WTC11 (cell line): ENCODE measurements around the gene CTSA. TPM values are rescaled to one million over a fixed set of nuclear protein-coding genes. Genes with fewer than 3 reads are reported as not detected.

Experiments
- ATAC-seq: fragments of 200-7000 bp; cut with Tn5 transposase; 2 replicates; pipeline ENCODE4 v1.10.0; 2021; ENCODE audit warnings: mild to moderate bottlenecking, moderate library complexity
- Bru-seq: library from RNA; stranded (reverse); fragments of 400-500 nt; gene quantifications from one replicate; lab custom pipeline; 2021; lab: Mats Ljungman, UMichigan
- CTCF ChIA-PET: fragments of 300-600 bp; sonication (Branson Sonifier 250); formaldehyde crosslinking; loops from one replicate; lab custom pipeline; 2021; ENCODE audit warnings: antibody characterized with exemption; lab: Charles Lee
- POLR2A ChIA-PET: fragments of 350-600 bp; sonication (Branson Sonifier 250); formaldehyde crosslinking; loops from one replicate; lab custom pipeline; 2021; ENCODE audit warnings: antibody characterized with exemption; lab: Charles Lee
- DNase-seq: peaks from one replicate; pipeline ENCODE4 v3.0.0; 2021; ENCODE audit warnings: low spot score
- H3K27ac Mint-ChIP-seq: 2 replicates; pipeline ENCODE4 v1.8.0; 2021; ENCODE audit warnings: mixed read lengths
- H3K27me3 Mint-ChIP-seq: 2 replicates; pipeline ENCODE4 v1.8.0; 2021; ENCODE audit warnings: low read depth, mild to moderate bottlenecking, moderate library complexity, mixed read lengths
- H3K36me3 Mint-ChIP-seq: 2 replicates; pipeline ENCODE4 v1.8.0; 2021; ENCODE audit warnings: mixed read lengths
- H3K4me1 Mint-ChIP-seq: 2 replicates; pipeline ENCODE4 v1.8.0; 2022; ENCODE audit warnings: mixed read lengths
- H3K4me3 Mint-ChIP-seq: 2 replicates; pipeline ENCODE4 v1.8.0; 2021; ENCODE audit warnings: mild to moderate bottlenecking, moderate library complexity, mixed read lengths
- H3K9me3 Mint-ChIP-seq: 2 replicates; pipeline ENCODE4 v1.8.0; 2021; ENCODE audit warnings: mixed read lengths
- ELF4 ChIP-seq: sonication (generic); formaldehyde crosslinking; IDR thresholded peaks from 2 replicates; pipeline ENCODE4 v1.8.1; 2022; ENCODE audit warnings: low read depth, mild to moderate bottlenecking, moderate library complexity, missing genetic modification reagents
- ETV6 ChIP-seq: sonication (generic); formaldehyde crosslinking; IDR thresholded peaks from 2 replicates; pipeline ENCODE4 v1.8.1; 2022; ENCODE audit warnings: mild to moderate bottlenecking, missing genetic modification reagents
- FOXK1 ChIP-seq: sonication (generic); formaldehyde crosslinking; IDR thresholded peaks from 2 replicates; pipeline ENCODE4 v1.8.0; 2022; ENCODE audit warnings: mild to moderate bottlenecking, moderate library complexity, missing genetic modification reagents
- FOXP1 ChIP-seq: sonication (generic); formaldehyde crosslinking; IDR thresholded peaks from 2 replicates; pipeline ENCODE4 v1.8.0; 2022; ENCODE audit warnings: missing genetic modification reagents, mild to moderate bottlenecking, moderate library complexity, borderline replicate concordance
- GABPB1 ChIP-seq: sonication (generic); formaldehyde crosslinking; IDR thresholded peaks from 2 replicates; pipeline ENCODE4 v1.8.1; 2023; ENCODE audit warnings: mild to moderate bottlenecking, missing genetic modification reagents
- GTF2I ChIP-seq: fragments of 250-450 bp; sonication (Bioruptor Pico); conservative IDR thresholded peaks from 2 replicates; pipeline ENCODE4 v1.4.0; 2021; ENCODE audit warnings: mild to moderate bottlenecking
- IRF2 ChIP-seq: sonication (generic); formaldehyde crosslinking; IDR thresholded peaks from 2 replicates; pipeline ENCODE4 v1.8.0; 2022; ENCODE audit warnings: low read depth, missing genetic modification reagents, borderline replicate concordance
- JUN ChIP-seq: sonication (generic); formaldehyde crosslinking; IDR thresholded peaks from 2 replicates; pipeline ENCODE4 v1.8.0; 2023; ENCODE audit warnings: mild to moderate bottlenecking, missing genetic modification reagents
- NR2C2 ChIP-seq: sonication (generic); formaldehyde crosslinking; IDR thresholded peaks from 2 replicates; pipeline ENCODE4 v1.8.0; 2022; ENCODE audit warnings: mild to moderate bottlenecking, missing genetic modification reagents
- PRRX2 ChIP-seq: fragments of 250-450 bp; sonication (Bioruptor Pico); IDR thresholded peaks from 2 replicates; pipeline ENCODE4 v1.8.0; 2021; ENCODE audit warnings: mild to moderate bottlenecking
- RELA ChIP-seq: sonication (generic); formaldehyde crosslinking; IDR thresholded peaks from 2 replicates; pipeline ENCODE4 v1.8.1; 2022; ENCODE audit warnings: missing genetic modification reagents, mild to moderate bottlenecking, borderline replicate concordance
- TEAD1 ChIP-seq: sonication (generic); formaldehyde crosslinking; IDR thresholded peaks from 2 replicates; pipeline ENCODE4 v1.8.0; 2022; ENCODE audit warnings: mild to moderate bottlenecking, missing genetic modification reagents
- ZBTB21 ChIP-seq: sonication (generic); formaldehyde crosslinking; IDR thresholded peaks from 2 replicates; pipeline ENCODE4 v1.8.1; 2023; ENCODE audit warnings: mild to moderate bottlenecking, missing genetic modification reagents, borderline replicate concordance
- ZNF121 ChIP-seq: sonication (generic); formaldehyde crosslinking; IDR thresholded peaks from 2 replicates; pipeline ENCODE4 v1.8.0; 2023; ENCODE audit warnings: missing genetic modification reagents
- ZNF396 ChIP-seq: fragments of 250-450 bp; sonication (Bioruptor Pico); IDR thresholded peaks from 2 replicates; pipeline ENCODE4 v1.8.0; 2021; ENCODE audit warnings: mild to moderate bottlenecking, moderate library complexity, borderline replicate concordance
- long read RNA-seq, 3 experiments: library from RNA in 1 of 3; library from capped mRNA in 1 of 3; library from polyadenylated mRNA in 1 of 3; unstranded in 2 of 3; stranded (forward) in 1 of 3; transcript quantifications; one replicate each; pipeline ENCODE4 v2.0.0, GENCODE V29; 2021
- total RNA-seq: library from RNA; stranded (reverse); gene quantifications from 3 replicates; pipeline ENCODE4 v1.2.3, GENCODE V29; 2021
- TF ChIP-seq, protein P1 (sequence below): sonication (generic); formaldehyde crosslinking; IDR thresholded peaks from 2 replicates; pipeline ENCODE4 v1.8.0; 2022; ENCODE audit warnings: mild to moderate bottlenecking, missing genetic modification reagents
- TF ChIP-seq, protein P2 (sequence below): sonication (generic); formaldehyde crosslinking; IDR thresholded peaks from 2 replicates; pipeline ENCODE4 v1.8.0; 2022; ENCODE audit warnings: mild to moderate bottlenecking, missing genetic modification reagents
- TF ChIP-seq, protein P3 (sequence below): sonication (generic); formaldehyde crosslinking; IDR thresholded peaks from 2 replicates; pipeline ENCODE4 v1.8.1; 2022; ENCODE audit warnings: low read depth, mild to moderate bottlenecking, moderate library complexity, missing genetic modification reagents, borderline replicate concordance
- TF ChIP-seq, protein P4 (sequence below): sonication (generic); formaldehyde crosslinking; IDR thresholded peaks from 2 replicates; pipeline ENCODE4 v1.8.0; 2023; ENCODE audit warnings: mild to moderate bottlenecking, missing genetic modification reagents
- TF ChIP-seq, protein P5 (sequence below): fragments of 250-450 bp; sonication (Bioruptor Pico); IDR thresholded peaks from 2 replicates; pipeline ENCODE4 v1.9.0; 2021; ENCODE audit warnings: moderate library complexity, mild to moderate bottlenecking, inconsistent platforms, borderline replicate concordance

CTSA gene
- 44.2 to 48.3 TPM (median 47.2 TPM) in 3 replicates for total RNA-seq
- Bru-seq, nascent RNA, result percentile 61 among the genes with signal in this experiment
- long read RNA-seq, experiment 1, transcript CTSA-204 (15 exons, 2,149 nt), result major isoform, 102 of 140 reads
- long read RNA-seq, experiment 1, transcript CTSA-203 (14 exons, 1,972 nt), result minor isoform, 15 of 140 reads
- long read RNA-seq, experiment 1, partial matches to known transcripts, result 8 of 140 reads
- long read RNA-seq, experiment 1, other reads (novel, unspliced or antisense), result 11 of 140 reads
- long read RNA-seq, experiment 2, transcript CTSA-203 (14 exons, 1,972 nt), result minor isoform, 11 of 44 reads
- long read RNA-seq, experiment 2, transcript CTSA-204 (15 exons, 2,149 nt), result major isoform, 12 of 44 reads
- long read RNA-seq, experiment 2, partial matches to known transcripts, result 14 of 44 reads
- long read RNA-seq, experiment 2, other reads (novel, unspliced or antisense), result 3 of 44 reads
- long read RNA-seq, experiment 3, transcript CTSA-204 (15 exons, 2,149 nt), result major isoform, 45 of 58 reads
- long read RNA-seq, experiment 3, transcript CTSA-201 (15 exons, 1,898 nt), result minor isoform, 5 of 58 reads
- long read RNA-seq, experiment 3, partial matches to known transcripts, result 2 of 58 reads
- long read RNA-seq, experiment 3, other reads (novel, unspliced or antisense), result 4 of 58 reads

DNA sequence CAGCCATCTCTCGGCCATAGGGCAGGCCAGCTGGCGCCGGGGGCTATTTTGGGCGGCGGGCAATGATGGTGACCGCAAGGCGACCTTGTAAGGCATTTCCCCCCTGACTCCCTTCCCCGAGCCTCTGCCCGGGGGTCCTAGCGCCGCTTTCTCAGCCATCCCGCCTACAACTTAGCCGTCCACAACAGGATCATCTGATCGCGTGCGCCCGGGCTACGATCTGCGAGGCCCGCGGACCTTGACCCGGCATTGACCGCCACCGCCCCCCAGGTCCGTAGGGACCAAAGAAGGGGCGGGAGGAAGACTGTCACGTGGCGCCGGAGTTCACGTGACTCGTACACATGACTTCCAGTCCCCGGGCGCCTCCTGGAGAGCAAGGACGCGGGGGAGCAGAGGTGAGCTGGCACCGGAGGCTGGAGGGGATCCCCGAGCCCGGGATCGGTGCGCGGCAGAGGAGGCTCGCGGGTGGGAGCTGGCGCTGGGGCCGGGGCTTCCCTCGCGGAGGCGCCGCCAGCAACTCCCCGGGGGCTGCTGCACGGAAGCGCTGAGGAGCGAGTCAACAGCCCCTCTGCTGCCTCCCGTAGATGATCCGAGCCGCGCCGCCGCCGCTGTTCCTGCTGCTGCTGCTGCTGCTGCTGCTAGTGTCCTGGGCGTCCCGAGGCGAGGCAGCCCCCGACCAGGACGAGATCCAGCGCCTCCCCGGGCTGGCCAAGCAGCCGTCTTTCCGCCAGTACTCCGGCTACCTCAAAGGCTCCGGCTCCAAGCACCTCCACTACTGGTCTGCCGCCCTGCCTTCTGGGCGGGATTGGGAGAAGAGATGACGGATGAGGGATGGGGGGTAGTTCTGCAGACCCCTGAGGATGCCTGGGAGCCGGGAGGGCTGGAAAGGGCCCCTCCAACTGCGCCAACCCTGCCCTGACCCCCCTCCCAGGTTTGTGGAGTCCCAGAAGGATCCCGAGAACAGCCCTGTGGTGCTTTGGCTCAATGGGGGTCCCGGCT lies at the start of gene CTSA, which contains the start of gene NEURL2:
Gene CTSA, plus strand, starts transcription at position 351 of the 999 bp plus-strand sequence. Its CDS starts 234 bp downstream, at position 585.
Gene NEURL2, minus strand, starts transcription at position 224 of the 999 bp plus-strand sequence. Its CDS starts 217 bp downstream, at position 7.
- Mint-ChIP-seq H3K9me3 (no peaks in the 10 kb centered on the region), H3K27me3 (no peaks in the 10 kb centered on the region; the same call in 1 of the 2 replicates), H3K4me1 (peaks cover 12% of the 10 kb centered on the region), H3K36me3 (peaks cover 4% of the 10 kb centered on the region), H3K4me3 (peak within 1 kb of the TSS; percentile 87), H3K27ac (peak within 1 kb of the TSS; percentile 78; the same call in 1 of the 2 replicates)
- peak; percentile 33 for ATAC-seq
- peak; percentile 91 for DNase-seq
- ChIA-PET CTCF (interaction anchor here (1.0 to 3.0 kb wide), 19 partner anchors 10 to 120 kb away, joined by 3 to 38 read pairs (median 12); partner anchors contain the start of genes PCIF1, PLTP, SNX21 and TNNC2), POLR2A (interaction anchor here (1.2 to 2.2 kb wide), 5 partner anchors 21 to 68 kb away, joined by 3 to 19 read pairs (median 8); partner anchors contain the start of genes PCIF1 and PLTP)
- TF ChIP-seq ZNF396 (no peak), FOXP1 (peak; percentile 93), GTF2I (no peak), TEAD1 (CRISPR knock-in tag) (peak; percentile 84; the same call in 1 of the 2 replicates), GABPB1 (CRISPR knock-in tag) (peak; percentile 93), ETV6 (CRISPR knock-in tag) (peak; percentile 83; the same call in 1 of the 2 replicates), IRF2 (CRISPR knock-in tag) (0 out of 2 replicates have a peak, but pooled peaks have one; percentile 51), PRRX2 (CRISPR knock-in tag) (no peak), JUN (CRISPR knock-in tag) (peak; percentile 33; the same call in 1 of the 2 replicates), ELF4 (CRISPR knock-in tag) (0 out of 2 replicates have a peak, but pooled peaks have one; percentile 5), NR2C2 (CRISPR knock-in tag) (0 out of 2 replicates have a peak, but pooled peaks have one; percentile 18), ZNF121 (CRISPR knock-in tag) (no peak), RELA (peak; percentile 44; the same call in 1 of the 2 replicates), FOXK1 (CRISPR knock-in tag) (peak; percentile 96), ZBTB21 (CRISPR knock-in tag) (0 out of 2 replicates have a peak, but pooled peaks have one; percentile 9)
- TF ChIP-seq, protein P1, sequence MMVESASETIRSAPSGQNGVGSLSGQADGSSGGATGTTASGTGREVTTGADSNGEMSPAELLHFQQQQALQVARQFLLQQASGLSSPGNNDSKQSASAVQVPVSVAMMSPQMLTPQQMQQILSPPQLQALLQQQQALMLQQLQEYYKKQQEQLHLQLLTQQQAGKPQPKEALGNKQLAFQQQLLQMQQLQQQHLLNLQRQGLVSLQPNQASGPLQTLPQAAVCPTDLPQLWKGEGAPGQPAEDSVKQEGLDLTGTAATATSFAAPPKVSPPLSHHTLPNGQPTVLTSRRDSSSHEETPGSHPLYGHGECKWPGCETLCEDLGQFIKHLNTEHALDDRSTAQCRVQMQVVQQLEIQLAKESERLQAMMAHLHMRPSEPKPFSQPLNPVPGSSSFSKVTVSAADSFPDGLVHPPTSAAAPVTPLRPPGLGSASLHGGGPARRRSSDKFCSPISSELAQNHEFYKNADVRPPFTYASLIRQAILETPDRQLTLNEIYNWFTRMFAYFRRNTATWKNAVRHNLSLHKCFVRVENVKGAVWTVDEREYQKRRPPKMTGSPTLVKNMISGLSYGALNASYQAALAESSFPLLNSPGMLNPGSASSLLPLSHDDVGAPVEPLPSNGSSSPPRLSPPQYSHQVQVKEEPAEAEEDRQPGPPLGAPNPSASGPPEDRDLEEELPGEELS (CRISPR knock-in tag), result peak; percentile 85; the same call in 1 of the 2 replicates
- TF ChIP-seq, protein P2, sequence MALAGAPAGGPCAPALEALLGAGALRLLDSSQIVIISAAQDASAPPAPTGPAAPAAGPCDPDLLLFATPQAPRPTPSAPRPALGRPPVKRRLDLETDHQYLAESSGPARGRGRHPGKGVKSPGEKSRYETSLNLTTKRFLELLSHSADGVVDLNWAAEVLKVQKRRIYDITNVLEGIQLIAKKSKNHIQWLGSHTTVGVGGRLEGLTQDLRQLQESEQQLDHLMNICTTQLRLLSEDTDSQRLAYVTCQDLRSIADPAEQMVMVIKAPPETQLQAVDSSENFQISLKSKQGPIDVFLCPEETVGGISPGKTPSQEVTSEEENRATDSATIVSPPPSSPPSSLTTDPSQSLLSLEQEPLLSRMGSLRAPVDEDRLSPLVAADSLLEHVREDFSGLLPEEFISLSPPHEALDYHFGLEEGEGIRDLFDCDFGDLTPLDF (CRISPR knock-in tag), result no peak
- TF ChIP-seq, protein P3, sequence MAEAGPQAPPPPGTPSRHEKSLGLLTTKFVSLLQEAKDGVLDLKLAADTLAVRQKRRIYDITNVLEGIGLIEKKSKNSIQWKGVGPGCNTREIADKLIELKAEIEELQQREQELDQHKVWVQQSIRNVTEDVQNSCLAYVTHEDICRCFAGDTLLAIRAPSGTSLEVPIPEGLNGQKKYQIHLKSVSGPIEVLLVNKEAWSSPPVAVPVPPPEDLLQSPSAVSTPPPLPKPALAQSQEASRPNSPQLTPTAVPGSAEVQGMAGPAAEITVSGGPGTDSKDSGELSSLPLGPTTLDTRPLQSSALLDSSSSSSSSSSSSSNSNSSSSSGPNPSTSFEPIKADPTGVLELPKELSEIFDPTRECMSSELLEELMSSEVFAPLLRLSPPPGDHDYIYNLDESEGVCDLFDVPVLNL (CRISPR knock-in tag), result no peak
- TF ChIP-seq, protein P4, sequence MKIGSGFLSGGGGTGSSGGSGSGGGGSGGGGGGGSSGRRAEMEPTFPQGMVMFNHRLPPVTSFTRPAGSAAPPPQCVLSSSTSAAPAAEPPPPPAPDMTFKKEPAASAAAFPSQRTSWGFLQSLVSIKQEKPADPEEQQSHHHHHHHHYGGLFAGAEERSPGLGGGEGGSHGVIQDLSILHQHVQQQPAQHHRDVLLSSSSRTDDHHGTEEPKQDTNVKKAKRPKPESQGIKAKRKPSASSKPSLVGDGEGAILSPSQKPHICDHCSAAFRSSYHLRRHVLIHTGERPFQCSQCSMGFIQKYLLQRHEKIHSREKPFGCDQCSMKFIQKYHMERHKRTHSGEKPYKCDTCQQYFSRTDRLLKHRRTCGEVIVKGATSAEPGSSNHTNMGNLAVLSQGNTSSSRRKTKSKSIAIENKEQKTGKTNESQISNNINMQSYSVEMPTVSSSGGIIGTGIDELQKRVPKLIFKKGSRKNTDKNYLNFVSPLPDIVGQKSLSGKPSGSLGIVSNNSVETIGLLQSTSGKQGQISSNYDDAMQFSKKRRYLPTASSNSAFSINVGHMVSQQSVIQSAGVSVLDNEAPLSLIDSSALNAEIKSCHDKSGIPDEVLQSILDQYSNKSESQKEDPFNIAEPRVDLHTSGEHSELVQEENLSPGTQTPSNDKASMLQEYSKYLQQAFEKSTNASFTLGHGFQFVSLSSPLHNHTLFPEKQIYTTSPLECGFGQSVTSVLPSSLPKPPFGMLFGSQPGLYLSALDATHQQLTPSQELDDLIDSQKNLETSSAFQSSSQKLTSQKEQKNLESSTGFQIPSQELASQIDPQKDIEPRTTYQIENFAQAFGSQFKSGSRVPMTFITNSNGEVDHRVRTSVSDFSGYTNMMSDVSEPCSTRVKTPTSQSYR (CRISPR knock-in tag), result no peak
- TF ChIP-seq, protein P5, sequence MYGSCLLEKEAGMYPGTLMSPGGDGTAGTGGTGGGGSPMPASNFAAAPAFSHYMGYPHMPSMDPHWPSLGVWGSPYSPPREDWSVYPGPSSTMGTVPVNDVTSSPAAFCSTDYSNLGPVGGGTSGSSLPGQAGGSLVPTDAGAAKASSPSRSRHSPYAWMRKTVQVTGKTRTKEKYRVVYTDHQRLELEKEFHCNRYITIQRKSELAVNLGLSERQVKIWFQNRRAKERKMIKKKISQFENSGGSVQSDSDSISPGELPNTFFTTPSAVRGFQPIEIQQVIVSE (CRISPR knock-in tag), result no peak
